ENCODE results near the gene BEND4.

The BEND4 gene

DNA sequence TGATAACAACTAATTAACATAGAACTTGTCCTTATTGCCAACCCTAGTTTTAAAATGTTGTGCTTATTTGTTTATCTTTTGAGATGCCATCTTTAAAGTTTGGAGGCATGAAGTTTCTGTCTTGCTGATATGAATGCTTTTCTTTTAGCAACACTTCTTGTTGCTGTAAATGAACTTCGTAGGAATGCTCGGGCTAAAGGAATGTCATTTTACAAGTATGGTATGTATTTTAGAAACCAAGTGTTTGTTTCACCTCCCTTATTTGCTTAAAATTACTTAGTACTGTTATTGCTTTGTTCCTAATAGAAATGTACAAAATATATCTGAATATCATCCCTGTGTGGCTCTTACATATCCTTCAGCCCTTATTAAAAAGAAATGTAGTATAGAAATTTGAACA, 86.1 kb downstream of the BEND4 start:
- H3K9me2 ChIP-seq (replicated peaks; ENCODE audit: insufficient read depth, low read length) = no peaks in the 10 kb centered on the region
- H4K20me1 ChIP-seq (ENCODE audit: insufficient read depth, low read length) = no peaks in the 10 kb centered on the region
- no peaks in the 10 kb centered on the region for H3K4me1 ChIP-seq (ENCODE audit: low read length)
- no peaks in the 10 kb centered on the region for H3F3A ChIP-seq (ENCODE audit: insufficient read depth, low read length)
- H3K27ac ChIP-seq (ENCODE audit: low read length) = no peak overlapping the region
- no peak overlapping the region for H3K9ac ChIP-seq (ENCODE audit: low read length)
- no peak overlapping the region for H3K4me2 ChIP-seq (ENCODE audit: low read depth, low read length)
- TF ChIP-seq EZH2phosphoT487 (IDR thresholded peaks at IDR 0.05; ENCODE audit: low read length) = no peak
- no peak for TF ChIP-seq EZH2 (optimal IDR thresholded peaks at IDR 0.05; ENCODE audit: low read depth, low read length)
- TF ChIP-seq, protein P1, sequence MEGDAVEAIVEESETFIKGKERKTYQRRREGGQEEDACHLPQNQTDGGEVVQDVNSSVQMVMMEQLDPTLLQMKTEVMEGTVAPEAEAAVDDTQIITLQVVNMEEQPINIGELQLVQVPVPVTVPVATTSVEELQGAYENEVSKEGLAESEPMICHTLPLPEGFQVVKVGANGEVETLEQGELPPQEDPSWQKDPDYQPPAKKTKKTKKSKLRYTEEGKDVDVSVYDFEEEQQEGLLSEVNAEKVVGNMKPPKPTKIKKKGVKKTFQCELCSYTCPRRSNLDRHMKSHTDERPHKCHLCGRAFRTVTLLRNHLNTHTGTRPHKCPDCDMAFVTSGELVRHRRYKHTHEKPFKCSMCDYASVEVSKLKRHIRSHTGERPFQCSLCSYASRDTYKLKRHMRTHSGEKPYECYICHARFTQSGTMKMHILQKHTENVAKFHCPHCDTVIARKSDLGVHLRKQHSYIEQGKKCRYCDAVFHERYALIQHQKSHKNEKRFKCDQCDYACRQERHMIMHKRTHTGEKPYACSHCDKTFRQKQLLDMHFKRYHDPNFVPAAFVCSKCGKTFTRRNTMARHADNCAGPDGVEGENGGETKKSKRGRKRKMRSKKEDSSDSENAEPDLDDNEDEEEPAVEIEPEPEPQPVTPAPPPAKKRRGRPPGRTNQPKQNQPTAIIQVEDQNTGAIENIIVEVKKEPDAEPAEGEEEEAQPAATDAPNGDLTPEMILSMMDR (IDR thresholded peaks at IDR 0.05; ENCODE audit: low read length) = no peak
- H3K79me2 ChIP-seq (ENCODE audit: low read length) = no peaks in the 10 kb centered on the region
- DNase-seq = no peak
- H2AFZ ChIP-seq (ENCODE audit: low read length) = no peak overlapping the region
- H3K36me3 ChIP-seq (replicated peaks; ENCODE audit: insufficient read depth, low read length) = no peaks in the 10 kb centered on the region
- H3K27me3 ChIP-seq (replicated peaks; ENCODE audit: insufficient read depth, low read length) = no peaks in the 10 kb centered on the region
- H3K9me3 ChIP-seq (replicated peaks; ENCODE audit: insufficient read depth, low read length) = no peaks in the 10 kb centered on the region
- H3K4me3 ChIP-seq (ENCODE audit: low read length) = no peak overlapping the region

Measured in MM.1S (cell line).